Renal cortical epithelial cell (primary cell): ENCODE data around the gene SLC49A4. TPM values are rescaled to one million over a fixed set of nuclear protein-coding genes. Genes with fewer than 3 reads are reported as not detected.
A peak's percentile ranks its signal among the peaks of the same experiment; 100 is the strongest.

ENCODE experiments used
- DNase-seq: peaks from one replicate; pipeline ENCODE4 v3.0.0-alpha.2; 2011; ENCODE audit warnings: low read depth
- total RNA-seq: library from RNA; depleted of rRNA; stranded (reverse); fragments of >200 nt; gene quantifications from 2 replicates; pipeline ENCODE4 v1.2.3, GENCODE V29; 2014

SLC49A4 gene
- total RNA-seq, 1 donor from 2014 or later: 26.3 TPM

GRCh38 chr3:122858373-122858772 is 63.5 kb downstream of the SLC49A4 start:
- DNase-seq: peak; percentile 51

DNA sequence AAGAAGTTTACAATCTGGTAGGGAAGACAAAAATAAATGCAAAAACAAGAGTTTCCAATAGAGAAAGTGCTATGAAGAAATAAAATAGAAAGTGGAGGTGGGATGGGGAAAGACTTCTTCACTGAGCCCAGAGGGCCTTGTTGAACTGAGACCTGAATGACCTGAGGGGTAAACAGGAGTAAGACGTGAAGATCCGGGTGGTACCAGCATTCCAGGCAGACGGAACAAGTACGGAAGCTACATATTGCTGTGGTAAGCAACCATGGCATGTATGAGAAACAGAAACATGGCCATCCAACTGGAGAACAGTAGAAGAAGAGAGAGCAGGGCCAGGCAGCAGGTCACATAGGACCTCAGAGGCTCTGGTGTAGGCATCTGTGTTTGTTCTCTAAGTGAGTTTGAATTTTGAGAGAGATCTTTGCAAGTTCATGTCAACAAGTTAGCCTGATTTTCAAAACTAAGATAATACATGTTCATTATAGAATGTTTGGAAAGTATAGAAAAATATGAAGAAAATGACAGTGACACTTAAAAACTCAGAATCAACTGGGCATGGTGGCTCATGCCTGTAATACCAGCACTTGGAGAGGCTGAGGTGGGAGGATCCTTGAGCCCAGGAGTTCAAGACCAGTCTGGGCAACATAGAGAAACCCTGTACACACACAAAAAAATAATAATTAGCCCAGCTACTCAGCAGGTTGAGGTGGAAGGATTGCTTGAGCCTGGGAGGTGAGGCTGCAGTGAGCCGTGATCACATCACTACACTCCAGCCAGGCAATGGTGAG is 64.3 kb downstream of the SLC49A4 start:
- no peak for DNase-seq

DNA sequence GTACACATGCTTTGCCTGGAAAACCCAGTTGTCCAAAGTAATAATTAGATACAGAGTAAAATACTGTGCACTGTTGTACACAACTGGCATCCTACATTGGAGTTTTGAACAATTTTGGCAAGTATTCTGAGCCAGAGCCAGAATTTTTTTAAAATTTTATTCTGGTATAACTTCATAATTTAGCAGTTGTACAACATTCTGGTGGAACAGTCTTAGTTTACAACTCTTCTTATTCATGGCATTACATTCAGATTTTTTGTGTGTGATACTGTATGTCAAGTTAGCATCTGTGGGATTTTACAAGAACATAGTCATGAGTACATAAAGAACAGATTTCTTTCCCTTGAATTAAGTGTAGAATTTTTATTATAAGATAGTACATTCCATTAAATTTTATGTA is 67.5 kb downstream of the SLC49A4 start:
- no peak for DNase-seq

DNA sequence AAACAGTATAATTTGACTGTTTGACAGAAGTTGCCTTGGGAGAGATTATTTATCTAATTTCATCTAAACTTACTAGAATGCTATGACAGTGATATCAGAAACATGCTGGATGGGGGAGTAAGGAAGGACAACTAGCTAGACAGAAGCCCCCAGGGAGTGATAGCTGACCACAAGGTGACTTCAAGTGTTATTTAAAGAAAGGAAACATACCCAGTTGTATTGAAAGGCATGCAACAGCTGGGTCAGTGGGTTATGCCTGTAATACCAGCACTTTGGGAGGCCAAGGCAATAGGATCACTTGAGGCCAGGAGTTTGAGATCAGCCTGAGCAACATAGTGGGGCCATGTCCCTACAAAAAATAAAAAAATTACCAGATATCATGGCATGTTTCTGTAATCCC is 69.6 kb downstream of the SLC49A4 start:
- no peak for DNase-seq

- DNase-seq: no peak
These were observed 73.5 kb downstream of the SLC49A4 start for GRCh38 chr3:122868322-122868721.

GRCh38 chr3:122873741-122874515 is 79.1 kb downstream of the SLC49A4 start:
- no peak for DNase-seq

- no peak for DNase-seq
These were observed 80.8 kb downstream of the SLC49A4 start for GRCh38 chr3:122875547-122876127.

GRCh38 chr3:122880173-122880572 is 85.3 kb downstream of the SLC49A4 start:
- DNase-seq: no peak

- DNase-seq: no peak
These were observed 85.8 kb downstream of the SLC49A4 start for GRCh38 chr3:122880624-122881023.

DNA sequence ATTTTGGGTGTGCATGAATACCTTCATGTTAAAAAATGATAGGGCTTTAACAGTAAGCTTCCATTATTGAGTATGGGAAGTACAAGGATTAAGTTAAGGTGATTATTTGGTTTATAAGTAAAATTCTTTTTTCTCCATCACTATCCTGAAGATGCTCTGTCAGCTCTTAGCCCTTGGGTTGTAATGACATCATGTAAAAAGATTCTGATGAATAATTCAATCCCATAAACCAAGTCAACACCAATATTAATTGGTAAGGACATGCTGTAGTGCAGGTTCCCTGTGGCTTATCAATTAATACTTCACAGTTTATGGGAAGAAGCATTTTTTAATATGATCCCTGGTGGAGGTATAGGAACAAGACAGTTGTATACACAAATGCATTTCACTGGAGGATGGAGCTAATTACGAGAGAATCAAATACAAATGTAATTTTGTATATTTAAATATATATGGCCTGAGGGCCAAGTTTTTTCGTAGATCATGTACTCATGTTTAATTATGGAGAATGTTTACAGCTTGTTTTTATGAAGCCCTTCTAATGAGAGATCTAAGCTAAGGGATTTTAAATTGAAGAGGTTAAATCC is 87.6 kb downstream of the SLC49A4 start:
- no peak for DNase-seq

- no peak for DNase-seq
These were observed 91.4 kb downstream of the SLC49A4 start for GRCh38 chr3:122886251-122886650.

DNA sequence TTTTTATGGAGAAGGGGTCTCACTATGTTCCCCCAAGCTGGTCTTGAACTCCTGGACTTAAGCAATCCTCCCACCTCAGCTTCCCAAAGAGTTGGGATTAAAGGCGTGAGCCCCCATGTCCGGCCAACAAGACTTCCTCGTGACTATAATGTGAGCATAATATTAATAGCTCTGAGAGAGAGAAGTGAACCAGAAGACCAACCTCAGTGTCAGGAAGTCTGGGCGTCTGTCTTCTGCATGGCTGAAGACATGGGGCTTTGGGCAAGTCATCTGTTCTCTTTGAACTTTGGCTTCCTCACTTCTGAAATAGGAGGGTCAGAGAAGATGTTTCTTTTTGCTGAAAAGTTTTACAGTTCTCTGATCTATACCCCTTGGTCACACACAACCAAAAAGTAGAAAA is 92.1 kb downstream of the SLC49A4 start:
- DNase-seq: no peak

GRCh38 chr3:122890077-122890719 is 95.3 kb downstream of the SLC49A4 start:
- DNase-seq: peak; percentile 18

GRCh38 chr3:122890720-122891220 is 95.9 kb downstream of the SLC49A4 start:
- no peak for DNase-seq

- DNase-seq: no peak
These were observed 97.5 kb downstream of the SLC49A4 start for GRCh38 chr3:122892118-122892960.

GRCh38 chr3:122893282-122893681 is 98.4 kb downstream of the SLC49A4 start:
- peak; percentile 69 for DNase-seq

- peak; percentile 48 for DNase-seq
These were observed 99.1 kb downstream of the SLC49A4 start for GRCh38 chr3:122893754-122894668.

GRCh38 chr3:122898298-122898697 is 103.4 kb downstream of the SLC49A4 start:
- no peak for DNase-seq

DNA sequence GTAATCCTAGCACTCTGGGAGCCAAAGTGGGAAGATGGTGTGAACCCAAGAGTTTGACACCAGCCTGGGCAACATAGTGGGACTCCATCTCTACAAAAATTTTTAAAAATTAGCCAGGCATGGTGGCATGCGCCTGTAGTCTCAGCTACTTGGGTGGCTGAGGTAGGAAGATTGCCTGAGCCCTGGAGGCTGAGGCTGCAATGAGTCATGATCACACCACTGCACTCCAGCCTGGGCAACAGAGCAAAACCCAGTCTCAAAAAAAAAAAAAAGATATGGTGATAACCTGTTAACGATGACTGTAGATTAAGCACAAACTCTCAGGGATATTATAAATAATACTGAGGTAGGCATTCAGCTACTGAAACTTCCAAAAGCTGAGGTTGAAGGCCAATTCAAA is 107.5 kb downstream of the SLC49A4 start:
- peak; percentile 73 for DNase-seq

DNA sequence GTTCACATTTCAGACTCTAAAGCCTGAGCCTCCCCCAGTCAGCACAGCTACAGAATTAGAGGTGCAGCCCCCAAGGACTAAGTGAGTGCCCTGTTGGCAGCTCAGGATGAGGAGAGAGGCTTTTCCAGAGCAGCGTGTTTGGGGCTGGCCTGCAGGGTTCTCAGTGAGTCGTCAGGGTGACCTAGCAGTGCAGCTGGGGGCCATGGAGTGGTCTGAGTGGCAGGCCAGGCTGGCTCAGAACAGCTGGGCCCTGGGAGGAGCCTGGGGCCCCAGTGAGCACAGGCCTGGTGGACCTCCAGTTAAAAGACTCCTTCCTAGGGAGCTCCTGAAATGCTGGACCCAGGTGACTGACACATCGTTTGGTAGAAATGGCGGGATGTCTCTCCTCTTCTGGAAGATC is 108.3 kb downstream of the SLC49A4 start:
- no peak for DNase-seq
